ENCODE measurements around the gene CT45A3.

DNA sequence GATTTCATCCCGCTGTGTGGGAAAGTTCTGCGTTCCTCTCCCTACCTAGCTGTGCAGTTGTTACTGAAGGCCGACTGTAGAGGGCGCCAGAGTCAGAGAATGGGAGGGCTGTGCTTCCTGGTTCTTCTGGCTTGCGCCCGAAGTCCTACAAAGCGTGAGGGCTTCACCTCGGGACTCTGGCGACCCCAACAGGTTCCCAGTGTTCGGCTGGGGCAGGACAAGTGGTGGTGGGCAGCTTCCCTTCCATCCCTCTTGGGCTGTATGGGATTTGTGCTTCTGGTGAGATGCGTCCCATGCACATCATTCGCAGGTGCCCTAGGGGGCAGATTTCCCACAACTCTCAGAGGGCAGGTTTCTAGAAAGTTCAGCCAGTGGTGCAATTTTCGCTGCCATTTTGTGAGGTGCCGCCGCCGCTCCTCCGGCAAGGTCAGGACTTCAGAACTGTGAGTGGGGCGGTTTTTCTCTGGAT is 27.3 kb downstream of the CT45A3 start:
- TF ChIP-seq CTCF (IDR thresholded peaks at IDR 0.05) = peak in 5 of 12 donors; percentile 10 to 29 (median 19)
- no peak for TF ChIP-seq POLR2A (IDR thresholded peaks at IDR 0.05)
